K562 (cell line): ENCODE data around the gene OLR1. TPM values are rescaled to one million over a fixed set of nuclear protein-coding genes. Genes with fewer than 3 reads are reported as not detected.

Experiments used
- ATAC-seq: fragments of 200-7000 bp; cut with Tn5 transposase; 3 replicates; pipeline ENCODE4 v1.9.1; 2020; ENCODE audit warnings: moderate library complexity
- BruUV-seq: library from RNA; stranded (reverse); fragments of 400-500 nt; replicated peaks from 2 replicates; lab custom pipeline; 2021; lab: Mats Ljungman, UMichigan
- CTCF ChIA-PET: fragments of 300-600 bp; formaldehyde crosslinking; extraction: SDS; loops from one replicate; lab custom pipeline; 2021; ENCODE audit warnings: low intra/inter-chr PET ratio; lab: Yijun Ruan, JAX
- POLR2A ChIA-PET: fragments of 300-600, 350-650 bp; sonication (Branson Sonifier 250); formaldehyde crosslinking; extraction: SDS; loops from one replicate; lab custom pipeline; 2021; ENCODE audit warnings: antibody characterized with exemption, inconsistent platforms; lab: Yijun Ruan, JAX
- DNase-seq, 4 experiments: peaks; one replicate each; pipeline versions ENCODE4 v3.0.0 to v3.0.0-alpha.2; 2011 to 2018; ENCODE audit warnings: low spot score in 3 of 4, mixed read lengths in 3 of 4; ENCODE audit errors: extremely low read depth in 1 of 4
- FAIRE-seq: peaks from 2 replicates; lab custom pipeline; 2011; peaks lifted over from hg19 to GRCh38; lab: Jason Lieb, UNC
- H2AFZ ChIP-seq: 2 replicates; pipeline ENCODE4 v1.6.0; 2011; ENCODE audit warnings: low read depth, low read length, control low read depth, inconsistent platforms
- H3K27ac ChIP-seq: fragments of 200-600 bp; 3 replicates; pipeline ENCODE4 v1.8.0; 2011; ENCODE audit warnings: low read depth, mild to moderate bottlenecking, control low read depth, inconsistent platforms, low read length, moderate library complexity, mixed read lengths; ENCODE audit errors: extremely low read depth
- H3K27me3 ChIP-seq, 2 experiments: fragments of 300-600 bp in 1 of 2; 2 replicates in 1 of 2; 3 replicates in 1 of 2; pipeline versions ENCODE4 v1.6.0 to v1.8.0; 2011; ENCODE audit warnings: inconsistent platforms in 2 of 2, low read length in 2 of 2, mild to moderate bottlenecking in 1 of 2, mixed read lengths in 1 of 2, moderate library complexity in 1 of 2; ENCODE audit not compliant: control insufficient read depth in 2 of 2, insufficient read depth in 2 of 2
- H3K36me3 ChIP-seq: fragments of 300-600 bp; 3 replicates; pipeline ENCODE4 v1.8.0; 2011; ENCODE audit warnings: mild to moderate bottlenecking, low read length, inconsistent platforms; ENCODE audit not compliant: control insufficient read depth, insufficient read depth
- H3K4me1 ChIP-seq, 2 experiments: fragments of 200-600 bp in 1 of 2; replicated peaks in 1 of 2; 2 replicates in 1 of 2; 3 replicates in 1 of 2; pipeline versions ENCODE4 v1.5.1 to v1.8.0; 2011; ENCODE audit warnings: inconsistent platforms in 2 of 2, low read length in 2 of 2, mild to moderate bottlenecking in 1 of 2, mixed read lengths in 1 of 2, moderate library complexity in 1 of 2; ENCODE audit not compliant: control insufficient read depth in 2 of 2, insufficient read depth in 2 of 2
- H3K4me2 ChIP-seq: 2 replicates; pipeline ENCODE4 v1.6.1; 2011; ENCODE audit warnings: low read length, control low read depth, inconsistent platforms, mixed read lengths; ENCODE audit not compliant: insufficient read depth
- H3K4me3 ChIP-seq: fragments of 200-600 bp; sonication (generic), shearing (Covaris generic); 2 replicates; pipeline ENCODE4 v1.5.1; 2016; ENCODE audit warnings: control low read depth, inconsistent platforms
- H3K79me2 ChIP-seq: fragments of 200-600 bp; 3 replicates; pipeline ENCODE4 v1.8.0; 2011; ENCODE audit warnings: low read length, inconsistent platforms; ENCODE audit not compliant: control insufficient read depth, insufficient read depth
- H3K9ac ChIP-seq, 2 experiments: 2 replicates each; pipeline versions ENCODE4 v1.6.0 to v1.6.1; 2011; ENCODE audit warnings: low read depth in 2 of 2, low read length in 2 of 2, control low read depth in 1 of 2, inconsistent platforms in 1 of 2, mild to moderate bottlenecking in 1 of 2, mixed read lengths in 1 of 2; ENCODE audit not compliant: insufficient read depth in 1 of 2
- H3K9me1 ChIP-seq: one replicate; pipeline ENCODE4 v1.6.0; 2011; ENCODE audit warnings: inconsistent platforms, mild to moderate bottlenecking, low read length, moderate library complexity; ENCODE audit not compliant: control insufficient read depth, insufficient read depth
- H3K9me3 ChIP-seq: replicated peaks from 2 replicates; pipeline ENCODE4 v1.5.1; 2011; ENCODE audit warnings: low read depth, low read length, inconsistent platforms; ENCODE audit not compliant: control insufficient read depth, insufficient read depth
- H4K20me1 ChIP-seq: replicated peaks from 2 replicates; pipeline ENCODE4 v1.6.1; 2011; ENCODE audit warnings: low read length, inconsistent platforms, mixed read lengths; ENCODE audit not compliant: control insufficient read depth, insufficient read depth
- AFF1 ChIP-seq, 2 experiments: fragments of 450-650 bp; IDR thresholded peaks; 2 replicates each; pipeline ENCODE4 v1.6.1; 2018; ENCODE audit warnings: mild to moderate bottlenecking in 2 of 2, low read depth in 1 of 2; ENCODE audit not compliant: partially characterized antibody in 2 of 2
- ATF3 ChIP-seq, 2 experiments: fragments of 450-650 bp in 1 of 2; sonication (generic) in 1 of 2; formaldehyde crosslinking in 1 of 2; IDR thresholded peaks in 1 of 2; conservative IDR thresholded peaks in 1 of 2; 2 replicates each; pipeline versions ENCODE4 v1.6.1 to v1.8.1; 2016 to 2023; ENCODE audit warnings: mild to moderate bottlenecking in 2 of 2, moderate library complexity in 2 of 2, inconsistent platforms in 1 of 2, missing genetic modification reagents in 1 of 2
- CREM ChIP-seq: IDR thresholded peaks from 2 replicates; pipeline ENCODE4 v1.6.1; 2014; ENCODE audit warnings: antibody characterized with exemption, low read depth
- DACH1 ChIP-seq: fragments of 450-650 bp; IDR thresholded peaks from 2 replicates; pipeline ENCODE4 v1.6.1; 2018; ENCODE audit not compliant: partially characterized antibody
- FOS ChIP-seq: IDR thresholded peaks from 3 replicates; pipeline ENCODE4 v1.6.1; 2011; ENCODE audit not compliant: insufficient read length; ENCODE audit errors: extremely low read depth
- HCFC1 ChIP-seq: IDR thresholded peaks from 2 replicates; pipeline ENCODE4 v1.6.1; 2012; ENCODE audit warnings: low read depth, low read length, improper control_type of control experiment
- IFI16 ChIP-seq: fragments of 250-450 bp; sonication (Bioruptor Pico); IDR thresholded peaks from 2 replicates; pipeline ENCODE4 v2.1.2; 2022; ENCODE audit warnings: mild to moderate bottlenecking, inconsistent platforms
- ILF3 ChIP-seq: fragments of 450-650 bp; IDR thresholded peaks from 2 replicates; pipeline ENCODE4 v1.6.1; 2018; ENCODE audit warnings: antibody characterized with exemption, mild to moderate bottlenecking, moderate library complexity, borderline replicate concordance
- POLR2AphosphoS5 ChIP-seq: IDR thresholded peaks from 2 replicates; pipeline ENCODE4 v1.6.1; 2011; ENCODE audit warnings: mild to moderate bottlenecking, low read depth, low read length, moderate library complexity; ENCODE audit not compliant: control insufficient read depth, insufficient read depth
- PYGO2 ChIP-seq: fragments of 450-650 bp; IDR thresholded peaks from 2 replicates; pipeline ENCODE4 v1.6.1; 2016; ENCODE audit warnings: mild to moderate bottlenecking, missing genetic modification characterization, moderate library complexity, missing compliant biosample characterization
- RBFOX2 ChIP-seq: fragments of 200-400 bp; formaldehyde crosslinking; IDR thresholded peaks from 2 replicates; pipeline ENCODE4 v1.6.1; 2017; ENCODE audit warnings: low read depth, mild to moderate bottlenecking, low read length, moderate library complexity
- TAF7 ChIP-seq: fragments of 450-650 bp; IDR thresholded peaks from 2 replicates; pipeline ENCODE4 v1.6.1; 2016; ENCODE audit warnings: missing genetic modification characterization, missing compliant biosample characterization
- ZC3H4 ChIP-seq: sonication (generic); formaldehyde crosslinking; IDR thresholded peaks from 2 replicates; pipeline ENCODE4 v1.9.0; 2021; ENCODE audit warnings: missing genetic modification reagents, borderline replicate concordance
- ZNF217 ChIP-seq: sonication (generic); formaldehyde crosslinking; IDR thresholded peaks from 2 replicates; pipeline ENCODE4 v1.8.0; 2022; ENCODE audit warnings: mild to moderate bottlenecking, missing genetic modification reagents
- ZNF75A ChIP-seq: fragments of 450-650 bp; formaldehyde crosslinking; IDR thresholded peaks from 2 replicates; pipeline ENCODE4 v1.4.0; 2020; ENCODE audit warnings: mild to moderate bottlenecking
- ZNF778 ChIP-seq: fragments of 450-650 bp; formaldehyde crosslinking; IDR thresholded peaks from 2 replicates; pipeline ENCODE4 v1.4.0; 2020; ENCODE audit warnings: mild to moderate bottlenecking, moderate library complexity
- WGBS: fragments of 100-300 bp; shearing (Covaris generic); methylation state at CpG from one replicate; pipeline ENCODE4 v1.1.6; 2016; ENCODE audit warnings: low coverage, mixed read lengths; ENCODE audit not compliant: insufficient coverage; ENCODE audit errors: missing lambda C conversion rate; 5-methylcytosine and 5-hydroxymethylcytosine counted together
- in situ Hi-C: fragments of 300-500 bp; cut with MboI; formaldehyde crosslinking; loops from 4 replicates; pipeline ENCODE4 v1.15.0; 2018; ENCODE audit warnings: inconsistent platforms, mixed read lengths
- intact Hi-C: fragments of 100-400 bp; cut with micrococcal nuclease; formaldehyde crosslinking; loops from 2 replicates; pipeline ENCODE4 v1.14.2; 2022
- polyA plus RNA-seq, 8 experiments: library from polyadenylated mRNA; depleted of rRNA in 4 of 8; stranded (reverse) in 5 of 8; unstranded in 3 of 8; fragments of >200 nt; fragmentation: Nextera tagmentation in 2 of 8; fragmentation: Illumina TruSeq in 1 of 8; extraction: Ambion mirVana in 2 of 8; extraction: Trizol in 1 of 8; gene quantifications; 2 replicates each; pipeline versions ENCODE4 v1.2.1 to v1.2.3, GENCODE V29; 2011 to 2014; ENCODE audit warnings: inconsistent platforms in 1 of 8, missing spikeins in 1 of 8
- total RNA-seq, 7 experiments: library from RNA; depleted of rRNA in 6 of 7; stranded (reverse); fragments of >200 nt in 6 of 7; fragmentation: Illumina TruSeq in 2 of 7; extraction: Trizol in 2 of 7; gene quantifications; 2 replicates each; pipeline versions ENCODE4 v1.2.1 to v1.2.3, GENCODE V29; 2011 to 2021; ENCODE audit warnings: low replicate concordance in 1 of 7
- TF ChIP-seq, protein P1 (sequence below): sonication (generic); formaldehyde crosslinking; IDR thresholded peaks from 2 replicates; pipeline ENCODE4 v1.8.0; 2022; ENCODE audit warnings: missing genetic modification reagents, mild to moderate bottlenecking, moderate library complexity, borderline replicate concordance

OLR1 gene
- total and polyA plus RNA-seq, 9 of the 15 experiments (the other 6 are each of a cell fraction or from before 2014, with no cell fraction given) = not detected

DNA sequence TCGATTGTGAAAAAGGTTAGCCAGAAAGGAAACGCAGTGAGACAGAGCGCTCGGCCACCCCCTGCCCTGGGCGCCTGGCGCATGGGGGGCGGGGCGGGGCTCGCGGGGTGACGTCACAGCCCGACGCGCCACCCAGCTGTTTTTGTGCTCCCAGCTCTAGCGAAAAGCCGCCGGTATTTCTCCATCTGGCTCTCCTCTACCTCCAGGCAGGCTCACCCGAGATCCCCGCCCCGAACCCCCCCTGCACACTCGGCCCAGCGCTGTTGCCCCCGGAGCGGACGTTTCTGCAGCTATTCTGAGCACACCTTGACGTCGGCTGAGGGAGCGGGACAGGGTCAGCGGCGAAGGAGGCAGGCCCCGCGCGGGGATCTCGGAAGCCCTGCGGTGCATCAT lies 40.8 kb upstream of the OLR1 start, which contains the start of gene GABARAPL1:
Gene GABARAPL1 (plus strand): TSS at position 139 of the 393 bp plus-strand sequence. CDS start 253 bp downstream, at position 392.
- Histone ChIP-seq H3K36me3 (no peaks in the 10 kb centered on the region), H3K27ac (peak within 1 kb of the TSS; percentile 88), H3K9me3 (no peaks in the 10 kb centered on the region), H3K9ac (peak within 1 kb of the TSS; percentile 85 to 91), H4K20me1 (no peaks in the 10 kb centered on the region), H3K4me2 (peak within 1 kb of the TSS; percentile 86), H2AFZ (peak within 1 kb of the TSS; percentile 82), H3K4me1 (peaks cover 12 to 22% of the 10 kb centered on the region in 2 experiments), H3K27me3 (no peaks in the 10 kb centered on the region), H3K79me2 (peaks cover 18% of the 10 kb centered on the region), H3K9me1 (no peaks in the 10 kb centered on the region), H3K4me3 (peak within 1 kb of the TSS; percentile 81)
- intact Hi-C loops = no loop called here
- FAIRE-seq (peak; percentile 29), ATAC-seq (peak; percentile 78), DNase-seq (peak; percentile 66 to 77 (median 74))
- no TSS peak for BruUV-seq
- CTCF ChIA-PET = no interaction called here
- in situ Hi-C loops = no loop called here
- WGBS = 0% methylated on average over 13 of the region's 35 CpGs
- POLR2A ChIA-PET = interaction anchor here (0.6 to 1.5 kb wide), 5 partner anchors 10 to 510 kb away, joined by 3 to 6 read pairs (median 3); no protein-coding TSS in a partner anchor
- TF ChIP-seq ZNF217 (CRISPR knock-in tag) (no peak), ZNF778 (CRISPR knock-in tag) (no peak), ILF3 (no peak), ZNF75A (no peak), CREM (peak; percentile 90), RBFOX2 (peak; percentile 14; the same call in 1 of the 2 replicates), TAF7 (tag) (peak; percentile 19; the same call in 1 of the 2 replicates), PYGO2 (tag) (no peak), IFI16 (CRISPR knock-in tag) (no peak), ZC3H4 (CRISPR knock-in tag) (peak; percentile 53; the same call in 1 of the 2 replicates), FOS (no peak), AFF1 (IDR thresholded peaks at IDR 0.05; ENCODE audit: low read depth in 1 of 2, partially characterized antibody in 2 of 2) (no peak), DACH1 (peak; percentile 53), POLR2AphosphoS5 (0 out of 2 replicates have a peak, but pooled peaks have one; percentile 2), ATF3 (IDR thresholded peaks at IDR 0.05) (peak; percentile 84), ATF3 (CRISPR knock-in tag; conservative IDR thresholded peaks at IDR 0.05) (no peak), HCFC1 (no peak)
- TF ChIP-seq, protein P1, sequence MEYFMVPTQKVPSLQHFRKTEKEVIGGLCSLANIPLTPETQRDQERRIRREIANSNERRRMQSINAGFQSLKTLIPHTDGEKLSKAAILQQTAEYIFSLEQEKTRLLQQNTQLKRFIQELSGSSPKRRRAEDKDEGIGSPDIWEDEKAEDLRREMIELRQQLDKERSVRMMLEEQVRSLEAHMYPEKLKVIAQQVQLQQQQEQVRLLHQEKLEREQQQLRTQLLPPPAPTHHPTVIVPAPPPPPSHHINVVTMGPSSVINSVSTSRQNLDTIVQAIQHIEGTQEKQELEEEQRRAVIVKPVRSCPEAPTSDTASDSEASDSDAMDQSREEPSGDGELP (CRISPR knock-in tag) = peak; percentile 98
